ENCODE measurements around the gene DLGAP1. TPM values are rescaled to one million over a fixed set of nuclear protein-coding genes. Genes with fewer than 3 reads are reported as not detected.

DLGAP1 gene
- total RNA-seq, 1 experiment from 2014 or later, result not detected

DNA sequence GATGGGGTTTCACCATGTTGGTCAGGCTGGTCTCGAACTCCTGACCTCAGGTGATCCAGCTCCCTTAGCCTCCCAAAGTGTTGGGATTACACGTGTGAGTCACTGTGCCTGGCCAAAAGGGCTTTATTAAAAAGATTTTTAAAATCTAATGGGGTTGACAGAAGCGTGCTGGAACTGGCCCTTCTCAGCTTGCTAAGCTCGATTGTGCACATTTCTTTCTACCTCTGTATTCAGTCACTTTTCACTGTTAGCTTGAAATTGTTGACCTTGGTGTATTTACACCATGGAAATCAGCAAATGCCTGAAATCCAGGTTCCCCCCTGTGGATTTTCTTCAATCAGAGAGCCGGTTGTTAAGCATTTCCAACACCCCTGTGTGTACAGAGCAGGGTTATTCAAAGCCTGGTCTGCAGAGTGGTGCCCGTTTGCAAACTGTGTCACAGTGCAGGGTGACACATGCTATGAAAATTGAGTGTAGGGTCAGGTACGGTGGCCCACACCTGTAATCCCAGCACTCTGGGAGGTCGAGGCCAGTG lies 864.9 kb downstream of the DLGAP1 start:
- peaks cover 8% of the 10 kb centered on the region for H3K36me3 Mint-ChIP-seq (ENCODE audit: insufficient read depth, unreplicated experiment)
- H3K9me3 Mint-ChIP-seq (ENCODE audit: unreplicated experiment), result no peaks in the 10 kb centered on the region
- no TSS peak for BruUV-seq (replicated peaks)
- peaks cover 29% of the 10 kb centered on the region for H3K4me1 Mint-ChIP-seq (ENCODE audit: insufficient read depth, unreplicated experiment)
- intact Hi-C loops (cut with micrococcal nuclease), result loop anchor here (5.0 to 10.0 kb wide), 2 partner anchors 205 to 328 kb away; partner anchors contain the start of gene MYL12B
- H3K4me3 Mint-ChIP-seq (ENCODE audit: unreplicated experiment), result no peak overlapping the region
- POLR2A ChIA-PET, result interaction anchor here (0.9 to 1.5 kb wide), 7 partner anchors 9 to 141 kb away, joined by 3 to 9 read pairs (median 4); no protein-coding TSS in a partner anchor
- DNase-seq (ENCODE audit: unreplicated experiment), result no peak
- H3K27me3 Mint-ChIP-seq (ENCODE audit: insufficient read depth, unreplicated experiment), result no peaks in the 10 kb centered on the region
- TF ChIP-seq, protein P1, sequence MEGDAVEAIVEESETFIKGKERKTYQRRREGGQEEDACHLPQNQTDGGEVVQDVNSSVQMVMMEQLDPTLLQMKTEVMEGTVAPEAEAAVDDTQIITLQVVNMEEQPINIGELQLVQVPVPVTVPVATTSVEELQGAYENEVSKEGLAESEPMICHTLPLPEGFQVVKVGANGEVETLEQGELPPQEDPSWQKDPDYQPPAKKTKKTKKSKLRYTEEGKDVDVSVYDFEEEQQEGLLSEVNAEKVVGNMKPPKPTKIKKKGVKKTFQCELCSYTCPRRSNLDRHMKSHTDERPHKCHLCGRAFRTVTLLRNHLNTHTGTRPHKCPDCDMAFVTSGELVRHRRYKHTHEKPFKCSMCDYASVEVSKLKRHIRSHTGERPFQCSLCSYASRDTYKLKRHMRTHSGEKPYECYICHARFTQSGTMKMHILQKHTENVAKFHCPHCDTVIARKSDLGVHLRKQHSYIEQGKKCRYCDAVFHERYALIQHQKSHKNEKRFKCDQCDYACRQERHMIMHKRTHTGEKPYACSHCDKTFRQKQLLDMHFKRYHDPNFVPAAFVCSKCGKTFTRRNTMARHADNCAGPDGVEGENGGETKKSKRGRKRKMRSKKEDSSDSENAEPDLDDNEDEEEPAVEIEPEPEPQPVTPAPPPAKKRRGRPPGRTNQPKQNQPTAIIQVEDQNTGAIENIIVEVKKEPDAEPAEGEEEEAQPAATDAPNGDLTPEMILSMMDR (IDR thresholded peaks at IDR 0.05; ENCODE audit: unreplicated experiment), result no peak
- CTCF ChIA-PET, result interaction anchor here (0.5 to 3.5 kb wide), 6 partner anchors 62 to 208 kb away, joined by 3 to 17 read pairs (median 4); no protein-coding TSS in a partner anchor
- H3K27ac Mint-ChIP-seq (ENCODE audit: low read depth, unreplicated experiment), result no peak overlapping the region

- CTCF ChIA-PET, result interaction anchor here (0.5 to 3.3 kb wide), 48 partner anchors 8 to 912 kb away, joined by 3 to 46 read pairs (median 4); no protein-coding TSS in a partner anchor
- H3K27me3 Mint-ChIP-seq (ENCODE audit: insufficient read depth, unreplicated experiment), result no peaks in the 10 kb centered on the region
- no peak overlapping the region for H3K4me3 Mint-ChIP-seq (ENCODE audit: unreplicated experiment)
- DNase-seq (ENCODE audit: unreplicated experiment), result peak; percentile 90
- intact Hi-C loops (cut with micrococcal nuclease), result loop anchor here (1.0 kb wide), 2 partner anchors 132 to 305 kb away; no protein-coding TSS in a partner anchor
- BruUV-seq (replicated peaks), result no TSS peak
- POLR2A ChIA-PET, result interaction anchor here (0.7 to 4.6 kb wide), 21 partner anchors 9 to 339 kb away, joined by 3 to 71 read pairs (median 5); partner anchors contain the start of gene MYL12A
- H3K36me3 Mint-ChIP-seq (ENCODE audit: insufficient read depth, unreplicated experiment), result no peaks in the 10 kb centered on the region
- H3K27ac Mint-ChIP-seq (ENCODE audit: low read depth, unreplicated experiment), result no peak overlapping the region
- H3K9me3 Mint-ChIP-seq (ENCODE audit: unreplicated experiment), result no peaks in the 10 kb centered on the region
- TF ChIP-seq, protein P1 (IDR thresholded peaks at IDR 0.05; ENCODE audit: unreplicated experiment), result peak; percentile 64
- H3K4me1 Mint-ChIP-seq (ENCODE audit: insufficient read depth, unreplicated experiment), result peaks cover 14% of the 10 kb centered on the region
Observed at GRCh38 chr18:3585656-3586509, 869.2 kb downstream of the DLGAP1 start.

DNA sequence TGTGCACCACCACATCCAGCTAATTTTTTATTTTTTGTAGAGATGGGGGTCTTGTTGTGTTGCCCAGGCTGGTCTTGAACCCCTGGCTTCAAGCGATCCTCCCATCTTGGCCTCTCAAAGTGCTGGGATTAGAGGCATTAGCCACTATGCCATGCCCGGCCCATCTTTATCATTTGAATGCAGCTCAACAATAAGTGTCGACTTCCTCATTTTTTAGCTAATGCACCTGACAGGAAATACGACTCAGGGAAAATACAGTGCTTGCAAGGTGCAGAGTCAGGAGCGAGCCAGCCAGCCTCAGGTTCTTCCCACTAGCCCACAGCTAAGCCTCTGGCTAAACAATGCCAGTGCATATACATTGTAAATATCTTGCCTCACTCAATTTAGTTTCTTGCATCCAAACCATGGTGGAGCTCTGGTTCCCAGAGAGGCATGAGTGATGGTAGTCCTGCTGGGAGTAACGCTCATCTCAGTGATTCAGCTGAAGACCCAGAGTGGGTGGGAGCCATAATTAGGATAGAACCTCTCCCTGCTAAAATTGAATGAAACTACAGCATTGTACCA lies 870.1 kb downstream of the DLGAP1 start:
- POLR2A ChIA-PET, result interaction anchor here (0.5 to 4.6 kb wide), 16 partner anchors 10 to 338 kb away, joined by 3 to 71 read pairs (median 6); partner anchors contain the start of gene MYL12A
- no peaks in the 10 kb centered on the region for H3K36me3 Mint-ChIP-seq (ENCODE audit: insufficient read depth, unreplicated experiment)
- no peaks in the 10 kb centered on the region for H3K27me3 Mint-ChIP-seq (ENCODE audit: insufficient read depth, unreplicated experiment)
- TF ChIP-seq, protein P1 (IDR thresholded peaks at IDR 0.05; ENCODE audit: unreplicated experiment), result no peak
- no TSS peak for BruUV-seq (replicated peaks)
- no peak for DNase-seq (ENCODE audit: unreplicated experiment)
- intact Hi-C loops (cut with micrococcal nuclease), result no loop called here
- H3K27ac Mint-ChIP-seq (ENCODE audit: low read depth, unreplicated experiment), result no peak overlapping the region
- H3K4me1 Mint-ChIP-seq (ENCODE audit: insufficient read depth, unreplicated experiment), result peaks cover 14% of the 10 kb centered on the region
- no peaks in the 10 kb centered on the region for H3K9me3 Mint-ChIP-seq (ENCODE audit: unreplicated experiment)
- no peak overlapping the region for H3K4me3 Mint-ChIP-seq (ENCODE audit: unreplicated experiment)
- CTCF ChIA-PET, result interaction anchor here (0.5 to 3.3 kb wide), 47 partner anchors 8 to 911 kb away, joined by 3 to 46 read pairs (median 4); no protein-coding TSS in a partner anchor
